HepG2 (cell line): ENCODE measurements around the gene PDZD2. TPM values are rescaled to one million over a fixed set of nuclear protein-coding genes. Genes with fewer than 3 reads are reported as not detected.

Experiments used
- ATAC-seq: fragments of 200-7000 bp; cut with Tn5 transposase; 3 replicates; pipeline ENCODE4 v1.9.1; 2020; ENCODE audit warnings: mild to moderate bottlenecking, moderate library complexity
- BruUV-seq: library from RNA; stranded (reverse); fragments of 400-500 nt; replicated peaks from 2 replicates; lab custom pipeline; 2021; lab: Mats Ljungman, UMichigan
- CTCF ChIA-PET: fragments of 300-600 bp; formaldehyde crosslinking; extraction: SDS; loops from one replicate; lab custom pipeline; 2021; ENCODE audit warnings: low total read pairs, inconsistent platforms, low intra/inter-chr PET ratio; lab: Yijun Ruan, JAX
- POLR2A ChIA-PET: fragments of 350-600 bp; sonication (Branson Sonifier 250); formaldehyde crosslinking; loops from one replicate; lab custom pipeline; 2020; ENCODE audit warnings: antibody characterized with exemption, inconsistent platforms; lab: Yijun Ruan, JAX
- DNase-seq: peaks from one replicate; pipeline ENCODE4 v3.0.0-alpha.2; 2015; ENCODE audit warnings: low spot score
- FAIRE-seq: peaks from 3 replicates; lab custom pipeline; 2011; peaks lifted over from hg19 to GRCh38; lab: Jason Lieb, UNC
- H2AFZ ChIP-seq: one replicate; pipeline ENCODE4 v1.6.1; 2011; ENCODE audit warnings: low read length, inconsistent platforms
- H3K27ac ChIP-seq: fragments of 300-600 bp; 3 replicates; pipeline ENCODE4 v1.8.0; 2011; ENCODE audit warnings: mixed run types, mild to moderate bottlenecking, mixed read lengths, low read length, inconsistent platforms; ENCODE audit not compliant: insufficient read depth; ENCODE audit errors: extremely low read length
- H3K27me3 ChIP-seq, 2 experiments: fragments of 200-600 bp in 1 of 2; 2 replicates in 1 of 2; 3 replicates in 1 of 2; pipeline versions ENCODE4 v1.6.0 to v1.8.0; 2011; ENCODE audit warnings: low read length in 2 of 2, mild to moderate bottlenecking in 2 of 2, moderate library complexity in 2 of 2, inconsistent platforms in 1 of 2; ENCODE audit not compliant: insufficient read depth in 2 of 2, control insufficient read depth in 1 of 2
- H3K36me3 ChIP-seq, 2 experiments: fragments of 200-600 bp in 1 of 2; replicated peaks in 1 of 2; 2 replicates in 1 of 2; 3 replicates in 1 of 2; pipeline versions ENCODE4 v1.5.1 to v1.8.0; 2011; ENCODE audit warnings: low read length in 2 of 2, inconsistent platforms in 1 of 2; ENCODE audit not compliant: insufficient read depth in 2 of 2, control insufficient read depth in 1 of 2
- H3K4me1 ChIP-seq: 2 replicates; pipeline ENCODE4 v1.5.1; 2012; ENCODE audit warnings: low read length, inconsistent platforms; ENCODE audit not compliant: insufficient read depth
- H3K4me2 ChIP-seq: 2 replicates; pipeline ENCODE4 v1.6.0; 2011; ENCODE audit warnings: low read depth, low read length, inconsistent platforms
- H3K4me3 ChIP-seq, 3 experiments: fragments of 200-600 bp in 1 of 3; sonication (generic), shearing (Covaris generic) in 1 of 3; replicated peaks in 1 of 3; 2 replicates each; pipeline ENCODE4 v1.5.1; 2011 to 2016; ENCODE audit warnings: low read length in 3 of 3, inconsistent platforms in 2 of 3, low read depth in 2 of 3, mild to moderate bottlenecking in 2 of 3, control low read depth in 1 of 3, mixed read lengths in 1 of 3; ENCODE audit not compliant: insufficient read depth in 1 of 3
- H3K79me2 ChIP-seq: one replicate; pipeline ENCODE4 v1.6.1; 2011; ENCODE audit warnings: low read length, inconsistent platforms; ENCODE audit not compliant: insufficient read depth
- H3K9ac ChIP-seq: 2 replicates; pipeline ENCODE4 v1.6.0; 2011; ENCODE audit warnings: mild to moderate bottlenecking, low read depth, low read length, inconsistent platforms; ENCODE audit not compliant: insufficient read depth
- H3K9me3 ChIP-seq: 2 replicates; pipeline ENCODE4 v1.5.1; 2012; ENCODE audit warnings: mild to moderate bottlenecking, low read length
- H4K20me1 ChIP-seq: 2 replicates; pipeline ENCODE4 v1.6.0; 2011; ENCODE audit warnings: inconsistent platforms, mild to moderate bottlenecking, low read length, moderate library complexity; ENCODE audit not compliant: insufficient read depth
- ATM ChIP-seq: fragments of 450-650 bp; IDR thresholded peaks from 2 replicates; pipeline ENCODE4 v1.7.1; 2017; ENCODE audit warnings: mild to moderate bottlenecking, borderline replicate concordance
- ESRRA ChIP-seq: sonication (generic); formaldehyde crosslinking; IDR thresholded peaks from 2 replicates; pipeline ENCODE4 v1.5.1; 2020; ENCODE audit warnings: mild to moderate bottlenecking, low read depth, missing genetic modification reagents
- FOXP1 ChIP-seq, 2 experiments: fragments of 450-650 bp in 1 of 2; IDR thresholded peaks; 2 replicates each; pipeline ENCODE4 v1.6.1; 2017 to 2018; ENCODE audit warnings: antibody characterized with exemption in 1 of 2
- HMG20B ChIP-seq: conservative IDR thresholded peaks from 2 replicates; pipeline ENCODE4 v1.6.1; 2016; ENCODE audit warnings: missing genetic modification reagents, missing compliant biosample characterization
- NCOR1 ChIP-seq: fragments of 200-600 bp; sonication (generic); IDR thresholded peaks from 2 replicates; pipeline ENCODE4 v1.7.0; 2017; ENCODE audit warnings: antibody characterized with exemption, low read length, borderline replicate concordance
- PHF8 ChIP-seq: sonication (generic); formaldehyde crosslinking; IDR thresholded peaks from 2 replicates; pipeline ENCODE4 v1.5.0; 2020; ENCODE audit warnings: missing genetic modification reagents
- REXO4 ChIP-seq: sonication (generic); formaldehyde crosslinking; IDR thresholded peaks from 2 replicates; pipeline ENCODE4 v1.8.0; 2022; ENCODE audit warnings: missing genetic modification reagents, mild to moderate bottlenecking, borderline replicate concordance
- TSC22D2 ChIP-seq: sonication (generic); formaldehyde crosslinking; IDR thresholded peaks from 2 replicates; pipeline ENCODE4 v1.5.1; 2020; ENCODE audit warnings: missing genetic modification reagents, mild to moderate bottlenecking, borderline replicate concordance
- WGBS: methylation state at CpG from one replicate; pipeline ENCODE4 v1.1.6; 2017; ENCODE audit warnings: low lambda C conversion rate; 5-methylcytosine and 5-hydroxymethylcytosine counted together
- in situ Hi-C: cut with HindIII; loops from 2 replicates; pipeline ENCODE4 v1.10.0; 2017; ENCODE audit warnings: low pct_unique_long_range_greater_than_20kb; ENCODE audit not compliant: extremely low pct_ligation_motif_present
- intact Hi-C: fragments of 100-400 bp; cut with micrococcal nuclease; formaldehyde crosslinking; loops from one replicate; pipeline ENCODE4 v1.10.0; 2022; ENCODE audit not compliant: unreplicated experiment
- polyA plus RNA-seq, 8 experiments: library from polyadenylated mRNA; depleted of rRNA in 3 of 8; stranded (reverse) in 7 of 8; unstranded in 1 of 8; fragments of >200 nt; fragmentation: Illumina TruSeq in 4 of 8; extraction: Trizol in 4 of 8; gene quantifications; 2 replicates each; pipeline versions ENCODE4 v1.2.1 to v1.2.3, GENCODE V29; 2011 to 2016; ENCODE audit warnings: low read depth in 4 of 8, missing spikeins in 1 of 8, mixed read lengths in 1 of 8; ENCODE audit not compliant: insufficient read depth in 1 of 8
- total RNA-seq, 5 experiments: library from RNA; depleted of rRNA; stranded (reverse); fragments of >200 nt; fragmentation: Illumina TruSeq; extraction: Trizol; gene quantifications; 2 replicates each; pipeline ENCODE4 v1.2.3, GENCODE V29; 2016; ENCODE audit warnings: low read depth in 1 of 5
- TF ChIP-seq, protein P1 (sequence below): sonication (generic); formaldehyde crosslinking; IDR thresholded peaks from 2 replicates; pipeline ENCODE4 v1.4.0; 2020; ENCODE audit warnings: missing genetic modification reagents, borderline replicate concordance
- TF ChIP-seq, protein P2 (sequence below): sonication (generic); formaldehyde crosslinking; IDR thresholded peaks from 2 replicates; pipeline ENCODE4 v1.8.1; 2022; ENCODE audit warnings: low read depth, mild to moderate bottlenecking, missing genetic modification reagents

The PDZD2 gene
- total and polyA plus RNA-seq, 2 of the 13 experiments (the other 11 are each of a cell fraction or from before 2014, with no cell fraction given): 0.04 TPM; not detected in 1

DNA sequence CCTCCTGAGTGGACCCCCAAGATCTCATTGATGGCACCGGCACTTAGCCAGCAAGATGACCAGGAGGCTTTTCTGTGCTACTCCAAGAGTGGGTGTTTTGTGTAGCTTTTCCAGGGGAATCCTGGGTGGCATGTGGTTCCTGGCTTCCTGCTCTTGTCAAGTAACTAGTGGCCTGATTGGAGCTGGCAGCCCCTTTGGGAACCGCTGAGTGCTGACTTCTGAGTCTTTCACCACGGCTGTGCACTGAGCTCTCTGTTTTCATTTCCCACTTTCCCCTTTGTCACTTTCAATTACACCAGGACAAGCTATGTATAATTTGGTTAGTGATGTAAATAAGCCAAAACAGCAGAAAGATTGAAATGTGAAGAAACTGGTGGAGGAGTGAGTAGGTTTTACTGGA lies 279.8 kb downstream of the PDZD2 start:
- Histone ChIP-seq H3K27ac (no peak overlapping the region), H3K4me3 (no peak overlapping the region), H2AFZ (no peak overlapping the region), H3K4me2 (no peak overlapping the region), H3K27me3 (peaks cover 0 to 23% of the 10 kb centered on the region in 2 experiments; a peak in 4 of 5 replicates), H3K79me2 (no peaks in the 10 kb centered on the region), H3K4me1 (no peaks in the 10 kb centered on the region), H3K9me3 (no peaks in the 10 kb centered on the region), H3K9ac (no peak overlapping the region), H4K20me1 (no peaks in the 10 kb centered on the region), H3K36me3 (no peaks in the 10 kb centered on the region)
- no peak for TF ChIP-seq NCOR1
- TF ChIP-seq TSC22D2 (CRISPR knock-in tag): no peak
- DNase-seq (no peak), ATAC-seq (no peak), FAIRE-seq (no peak)
- WGBS: 4% methylated on average over 3 of the region's 3 CpGs
- ChIA-PET CTCF (no interaction called here), POLR2A (no interaction called here)
- in situ Hi-C loops (no loop called here), intact Hi-C loops (no loop called here)
- no TSS peak for BruUV-seq

DNA sequence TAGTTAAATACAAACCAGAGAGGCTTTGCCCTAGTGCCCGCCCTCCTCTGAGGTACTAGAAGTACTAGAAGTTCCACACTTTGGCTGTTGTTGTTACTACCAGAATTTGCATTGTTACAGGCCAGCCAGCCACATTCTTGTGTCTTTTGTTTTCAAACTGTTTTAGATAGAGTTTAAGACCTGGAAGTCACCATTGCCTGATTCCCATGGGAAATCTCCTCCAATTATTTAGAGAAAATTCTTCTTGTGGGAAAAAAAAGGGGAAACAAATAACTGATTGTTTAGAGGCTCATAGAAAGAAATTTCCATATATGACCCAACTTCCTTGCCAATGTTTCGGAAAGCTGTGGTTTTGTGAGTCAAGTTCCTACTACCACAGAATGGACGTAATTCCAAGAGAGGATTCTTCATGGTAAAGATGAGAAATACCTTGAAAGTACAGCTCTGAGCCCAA lies 282.9 kb downstream of the PDZD2 start:
- POLR2A ChIA-PET: no interaction called here
- in situ Hi-C loops: no loop called here
- ATAC-seq: no peak
- DNase-seq: no peak
- no peak overlapping the region for H3K4me3 ChIP-seq
- H3K4me2 ChIP-seq: no peak overlapping the region
- intact Hi-C loops: no loop called here
- no peaks in the 10 kb centered on the region for H3K36me3 ChIP-seq
- no peaks in the 10 kb centered on the region for H4K20me1 ChIP-seq
- H2AFZ ChIP-seq: no peak overlapping the region
- CTCF ChIA-PET: no interaction called here
- BruUV-seq: no TSS peak
- no peaks in the 10 kb centered on the region for H3K4me1 ChIP-seq
- H3K27ac ChIP-seq: no peak overlapping the region
- no peaks in the 10 kb centered on the region for H3K79me2 ChIP-seq
- peaks cover 1 to 8% of the 10 kb centered on the region in 2 experiments; a peak in 3 of 5 replicates for H3K27me3 ChIP-seq
- no peak overlapping the region for H3K9ac ChIP-seq
- no peak for FAIRE-seq
- WGBS: 32% methylated on average over 3 of the region's 3 CpGs
- H3K9me3 ChIP-seq: no peaks in the 10 kb centered on the region
- no peak for TF ChIP-seq ESRRA (CRISPR knock-in tag)
- TF ChIP-seq, protein P1, sequence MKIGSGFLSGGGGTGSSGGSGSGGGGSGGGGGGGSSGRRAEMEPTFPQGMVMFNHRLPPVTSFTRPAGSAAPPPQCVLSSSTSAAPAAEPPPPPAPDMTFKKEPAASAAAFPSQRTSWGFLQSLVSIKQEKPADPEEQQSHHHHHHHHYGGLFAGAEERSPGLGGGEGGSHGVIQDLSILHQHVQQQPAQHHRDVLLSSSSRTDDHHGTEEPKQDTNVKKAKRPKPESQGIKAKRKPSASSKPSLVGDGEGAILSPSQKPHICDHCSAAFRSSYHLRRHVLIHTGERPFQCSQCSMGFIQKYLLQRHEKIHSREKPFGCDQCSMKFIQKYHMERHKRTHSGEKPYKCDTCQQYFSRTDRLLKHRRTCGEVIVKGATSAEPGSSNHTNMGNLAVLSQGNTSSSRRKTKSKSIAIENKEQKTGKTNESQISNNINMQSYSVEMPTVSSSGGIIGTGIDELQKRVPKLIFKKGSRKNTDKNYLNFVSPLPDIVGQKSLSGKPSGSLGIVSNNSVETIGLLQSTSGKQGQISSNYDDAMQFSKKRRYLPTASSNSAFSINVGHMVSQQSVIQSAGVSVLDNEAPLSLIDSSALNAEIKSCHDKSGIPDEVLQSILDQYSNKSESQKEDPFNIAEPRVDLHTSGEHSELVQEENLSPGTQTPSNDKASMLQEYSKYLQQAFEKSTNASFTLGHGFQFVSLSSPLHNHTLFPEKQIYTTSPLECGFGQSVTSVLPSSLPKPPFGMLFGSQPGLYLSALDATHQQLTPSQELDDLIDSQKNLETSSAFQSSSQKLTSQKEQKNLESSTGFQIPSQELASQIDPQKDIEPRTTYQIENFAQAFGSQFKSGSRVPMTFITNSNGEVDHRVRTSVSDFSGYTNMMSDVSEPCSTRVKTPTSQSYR (CRISPR knock-in tag): no peak
- TF ChIP-seq PHF8: no peak
- TF ChIP-seq, protein P2, sequence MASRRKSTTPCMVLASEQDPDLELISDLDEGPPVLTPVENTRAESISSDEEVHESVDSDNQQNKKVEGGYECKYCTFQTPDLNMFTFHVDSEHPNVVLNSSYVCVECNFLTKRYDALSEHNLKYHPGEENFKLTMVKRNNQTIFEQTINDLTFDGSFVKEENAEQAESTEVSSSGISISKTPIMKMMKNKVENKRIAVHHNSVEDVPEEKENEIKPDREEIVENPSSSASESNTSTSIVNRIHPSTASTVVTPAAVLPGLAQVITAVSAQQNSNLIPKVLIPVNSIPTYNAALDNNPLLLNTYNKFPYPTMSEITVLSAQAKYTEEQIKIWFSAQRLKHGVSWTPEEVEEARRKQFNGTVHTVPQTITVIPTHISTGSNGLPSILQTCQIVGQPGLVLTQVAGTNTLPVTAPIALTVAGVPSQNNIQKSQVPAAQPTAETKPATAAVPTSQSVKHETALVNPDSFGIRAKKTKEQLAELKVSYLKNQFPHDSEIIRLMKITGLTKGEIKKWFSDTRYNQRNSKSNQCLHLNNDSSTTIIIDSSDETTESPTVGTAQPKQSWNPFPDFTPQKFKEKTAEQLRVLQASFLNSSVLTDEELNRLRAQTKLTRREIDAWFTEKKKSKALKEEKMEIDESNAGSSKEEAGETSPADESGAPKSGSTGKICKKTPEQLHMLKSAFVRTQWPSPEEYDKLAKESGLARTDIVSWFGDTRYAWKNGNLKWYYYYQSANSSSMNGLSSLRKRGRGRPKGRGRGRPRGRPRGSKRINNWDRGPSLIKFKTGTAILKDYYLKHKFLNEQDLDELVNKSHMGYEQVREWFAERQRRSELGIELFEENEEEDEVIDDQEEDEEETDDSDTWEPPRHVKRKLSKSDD: no peak
- TF ChIP-seq HMG20B (CRISPR knock-in tag): no peak
- no peak for TF ChIP-seq REXO4 (CRISPR knock-in tag)
- TF ChIP-seq FOXP1 (IDR thresholded peaks at IDR 0.05): no peak
- no peak for TF ChIP-seq FOXP1 (CRISPR knock-in tag; IDR thresholded peaks at IDR 0.05)
- TF ChIP-seq ATM: no peak
